ENCODE results near the gene ELOVL4. TPM values are rescaled to one million over a fixed set of nuclear protein-coding genes. Genes with fewer than 3 reads are reported as not detected.

The ELOVL4 gene
- total RNA-seq, result 1.2 TPM

DNA sequence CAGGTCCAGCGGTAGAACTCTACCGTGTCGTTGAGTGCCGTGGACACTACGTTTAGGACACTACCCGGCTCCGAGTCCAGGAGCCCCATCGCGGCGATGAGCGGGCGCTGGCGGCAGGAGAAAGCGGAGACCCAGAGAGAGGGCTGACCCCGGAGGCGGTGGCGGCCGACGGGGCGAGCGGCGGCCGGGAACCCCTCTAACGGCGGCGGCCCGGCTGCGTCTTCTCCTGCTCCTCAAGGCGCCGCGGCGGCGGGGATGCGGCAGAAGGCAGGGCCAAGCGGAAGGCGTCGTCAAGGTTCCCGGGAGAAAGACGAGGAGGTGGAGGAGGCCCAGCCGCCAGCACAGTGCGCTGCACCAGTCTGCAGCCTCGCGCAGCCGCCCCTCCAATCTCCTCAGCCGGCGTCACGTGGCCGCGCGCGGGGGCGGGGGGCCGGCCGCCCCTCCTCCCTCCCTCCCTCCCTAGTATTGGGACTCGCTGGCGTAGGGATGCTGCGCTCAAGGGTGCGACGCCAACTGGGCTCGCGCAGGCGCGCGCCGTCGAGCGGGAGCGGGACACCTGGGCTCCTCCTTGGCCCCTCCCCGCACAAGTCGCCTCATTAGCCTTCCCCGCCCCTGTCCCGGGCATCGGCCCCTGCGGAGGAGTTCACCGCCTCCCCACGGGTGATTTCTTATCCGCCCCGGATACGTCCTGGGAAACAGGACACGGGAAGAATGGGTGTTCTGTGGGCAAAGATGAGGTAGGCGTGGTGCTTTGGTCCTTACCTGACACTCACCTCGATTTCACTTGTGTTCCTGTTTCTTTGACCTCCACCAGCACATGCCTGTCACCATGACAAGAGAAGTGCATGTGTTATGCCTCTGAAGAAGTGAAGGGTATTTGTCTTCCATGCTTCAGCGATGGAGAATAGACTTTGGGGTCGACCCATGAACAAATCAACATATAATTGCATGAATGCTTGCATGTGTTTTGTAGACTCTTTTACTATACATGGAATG, at the start of gene ELOVL4:
Gene ELOVL4, minus strand, starts transcription at position 363 of the 996 bp plus-strand sequence. Its CDS starts 274 bp downstream, at position 89.
- intact Hi-C loops (cut with DNase I), result no loop called here
- ATAC-seq, result peak; percentile 93
- DNase-seq (ENCODE audit: low spot score), result peak; percentile 76

DNA sequence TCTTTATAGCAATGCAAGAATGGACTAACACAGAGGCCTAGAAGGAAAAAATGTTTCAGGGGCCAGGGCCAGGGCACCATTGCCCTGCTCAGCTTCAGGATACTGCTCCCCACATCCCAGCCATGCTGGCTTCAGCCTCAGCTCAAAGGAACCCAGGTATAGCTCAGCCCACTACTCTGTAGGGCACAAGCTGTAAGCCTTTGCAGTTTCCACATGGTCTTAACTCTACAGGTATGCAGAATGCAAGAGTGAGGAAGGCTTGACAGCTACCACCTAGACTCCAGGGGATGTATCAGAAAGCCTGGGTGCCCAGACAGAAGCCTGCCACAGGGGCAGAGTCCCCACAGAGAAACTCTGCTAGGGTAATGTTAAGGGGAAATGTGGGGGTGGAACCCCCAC, 46.6 kb upstream of the ELOVL4 start:
- no peak for ATAC-seq
- DNase-seq (ENCODE audit: low spot score), result no peak
- intact Hi-C loops (cut with DNase I), result no loop called here

DNA sequence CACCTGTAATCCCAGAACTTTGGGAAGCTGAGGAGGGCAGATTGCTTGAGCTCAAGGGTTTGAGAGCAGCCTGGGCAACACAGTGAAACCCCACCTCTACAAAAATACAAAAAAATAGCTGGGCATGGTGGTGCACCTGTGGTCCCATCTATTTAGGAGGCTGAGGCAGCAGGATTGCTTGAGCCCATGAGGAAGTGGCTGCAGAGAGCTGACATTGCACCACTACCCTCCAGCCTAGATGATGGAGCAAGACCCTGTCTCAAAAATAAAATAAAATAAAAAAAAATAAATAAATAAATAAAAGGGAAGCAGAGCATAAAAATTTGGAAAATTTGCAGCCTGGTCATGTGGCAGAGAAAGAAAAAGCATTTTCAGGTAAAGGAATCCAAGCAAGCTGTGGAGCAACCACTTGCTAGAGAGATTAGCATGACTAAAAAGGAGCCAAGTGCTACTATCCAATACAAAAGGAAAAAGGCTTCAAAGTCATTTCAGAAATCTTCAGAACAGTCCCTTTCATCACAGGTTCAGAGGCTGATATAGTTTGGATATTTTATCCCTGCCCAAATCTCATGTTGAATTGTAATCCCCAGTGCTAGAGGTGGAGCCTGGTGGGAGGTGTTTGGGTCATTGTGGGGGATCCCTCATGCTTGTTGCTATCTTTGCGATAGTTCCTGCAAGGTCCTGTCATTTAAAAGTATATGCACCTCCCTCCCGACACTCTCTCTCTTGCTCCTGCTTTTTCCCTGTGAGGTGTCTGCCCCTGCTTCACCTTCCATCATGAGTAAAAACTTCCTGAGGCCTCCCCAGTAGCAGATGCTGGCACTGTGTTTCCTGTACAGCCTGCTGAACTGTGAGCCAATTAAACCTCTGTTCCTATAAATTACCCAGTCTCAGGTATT, 45.9 kb upstream of the ELOVL4 start:
- intact Hi-C loops (cut with DNase I), result no loop called here
- ATAC-seq, result no peak
- DNase-seq (ENCODE audit: low spot score), result no peak

DNA sequence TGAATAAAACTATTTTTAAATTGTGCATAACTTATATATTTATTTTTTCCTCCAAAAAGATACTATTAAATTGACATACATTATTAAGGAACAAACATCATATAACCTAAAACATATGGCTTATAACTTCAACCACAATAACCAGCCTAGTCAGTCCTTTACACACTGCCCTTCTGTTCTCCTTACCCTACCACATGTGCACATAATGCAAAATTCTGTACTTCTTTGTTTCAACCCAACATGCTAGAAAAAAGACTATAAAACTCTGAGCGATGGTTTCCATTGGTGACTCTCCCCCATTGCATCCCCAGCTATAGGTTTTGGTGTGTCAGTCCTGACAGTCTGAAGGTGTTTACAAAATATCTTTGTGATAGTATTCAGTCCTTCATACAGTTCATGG, 42.3 kb upstream of the ELOVL4 start:
- intact Hi-C loops (cut with DNase I), result no loop called here
- DNase-seq (ENCODE audit: low spot score) (no peak), ATAC-seq (no peak)

DNA sequence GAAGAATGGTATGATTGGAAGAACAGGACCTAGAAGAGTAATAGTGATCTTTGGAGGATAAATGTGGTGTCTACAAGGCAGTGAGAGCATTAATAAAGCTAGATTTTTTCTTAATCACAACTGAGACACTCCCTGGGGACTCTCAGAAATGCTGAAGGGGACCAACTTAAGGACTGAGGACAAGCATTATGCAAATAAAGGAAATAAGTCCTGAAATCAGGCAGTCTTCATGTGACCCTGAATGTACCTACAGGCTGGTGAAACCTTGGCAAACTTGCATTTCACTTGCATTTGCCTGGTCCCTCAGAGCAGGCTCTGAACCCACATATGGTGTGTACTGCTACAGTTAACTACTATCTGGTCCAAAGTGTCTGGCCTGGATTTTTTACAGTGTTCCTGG, 37.8 kb upstream of the ELOVL4 start:
- ATAC-seq (no peak), DNase-seq (ENCODE audit: low spot score) (no peak)
- intact Hi-C loops (cut with DNase I), result no loop called here

DNA sequence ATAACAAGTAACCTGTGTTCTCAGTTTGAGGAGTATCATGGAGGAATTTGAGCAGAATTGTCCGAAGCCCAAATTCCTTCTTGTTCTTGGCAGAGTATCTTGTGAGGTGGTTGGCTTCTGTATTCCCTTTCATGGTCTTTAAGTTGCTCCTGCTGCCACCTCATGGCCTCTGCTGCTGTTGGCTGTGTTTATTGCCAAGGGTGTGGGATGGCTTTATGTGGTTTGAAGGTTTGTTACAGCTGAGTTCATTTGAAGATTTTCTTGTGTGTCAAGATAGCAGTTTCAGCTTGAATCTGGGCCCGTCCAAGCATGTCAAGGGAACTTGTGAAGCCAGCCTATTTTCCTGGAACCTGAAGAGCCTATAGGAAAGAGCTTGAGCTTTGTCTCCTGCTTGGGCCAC, 36.9 kb upstream of the ELOVL4 start:
- intact Hi-C loops (cut with DNase I), result no loop called here
- no peak for ATAC-seq
- no peak for DNase-seq (ENCODE audit: low spot score)

DNA sequence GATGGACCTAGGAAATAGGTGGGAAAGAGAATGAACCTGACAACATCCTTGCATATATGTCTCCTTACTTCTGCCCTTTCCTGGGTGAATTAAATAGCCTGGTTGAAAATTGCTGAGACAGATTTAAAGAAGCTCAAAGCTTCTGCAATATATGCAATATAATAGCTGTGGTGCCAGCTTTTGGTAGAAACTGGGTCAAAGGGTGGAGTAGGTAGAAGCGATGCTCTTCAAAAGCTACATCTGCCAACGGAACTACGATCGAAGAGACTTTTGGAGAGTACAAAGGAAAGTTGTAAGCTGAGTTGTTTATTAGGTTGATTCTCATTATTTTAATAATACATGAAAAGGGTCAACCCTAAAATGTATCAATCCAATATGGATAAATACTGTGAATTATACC, 34.3 kb upstream of the ELOVL4 start:
- DNase-seq (ENCODE audit: low spot score) (no peak), ATAC-seq (no peak)
- intact Hi-C loops (cut with DNase I), result no loop called here

DNA sequence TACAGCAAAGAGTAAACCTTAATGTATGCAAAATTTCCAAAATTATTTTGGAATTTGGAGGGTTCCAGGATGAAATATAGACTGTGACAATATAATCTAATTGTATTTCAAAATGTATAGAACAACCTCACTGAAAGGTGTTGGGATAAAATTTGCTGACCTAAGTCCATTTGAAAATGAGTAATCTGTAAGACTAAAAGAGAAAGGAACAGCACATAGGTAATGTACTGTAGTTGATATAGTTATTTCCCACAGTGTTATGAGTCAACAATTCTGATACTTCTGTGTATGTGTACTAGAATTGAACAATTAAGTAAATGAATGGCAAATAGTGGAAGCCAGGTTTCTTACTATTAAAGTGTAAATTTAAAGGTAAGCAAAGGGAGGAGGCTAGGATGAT, 23.8 kb upstream of the ELOVL4 start:
- DNase-seq (ENCODE audit: low spot score), result no peak
- no peak for ATAC-seq
- intact Hi-C loops (cut with DNase I), result no loop called here

DNA sequence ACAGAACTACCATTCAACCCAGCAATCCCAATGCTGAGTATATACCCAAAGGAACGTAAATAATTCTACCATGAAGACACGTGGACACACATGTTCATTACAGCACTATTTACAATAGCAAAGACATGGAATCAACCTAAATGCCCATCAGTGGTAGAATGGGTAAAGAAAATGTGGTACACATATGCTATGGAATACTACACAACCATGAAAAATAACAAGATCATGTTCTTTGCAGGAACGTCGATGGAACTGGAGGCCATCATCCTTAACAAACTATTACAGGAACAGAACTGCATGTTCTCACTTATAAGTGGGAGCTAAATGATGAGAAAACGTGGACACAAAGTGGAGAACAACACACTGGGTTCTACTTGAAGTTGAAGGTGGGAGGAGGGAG, 22.4 kb upstream of the ELOVL4 start:
- ATAC-seq (no peak), DNase-seq (ENCODE audit: low spot score) (no peak)
- intact Hi-C loops (cut with DNase I), result no loop called here

DNA sequence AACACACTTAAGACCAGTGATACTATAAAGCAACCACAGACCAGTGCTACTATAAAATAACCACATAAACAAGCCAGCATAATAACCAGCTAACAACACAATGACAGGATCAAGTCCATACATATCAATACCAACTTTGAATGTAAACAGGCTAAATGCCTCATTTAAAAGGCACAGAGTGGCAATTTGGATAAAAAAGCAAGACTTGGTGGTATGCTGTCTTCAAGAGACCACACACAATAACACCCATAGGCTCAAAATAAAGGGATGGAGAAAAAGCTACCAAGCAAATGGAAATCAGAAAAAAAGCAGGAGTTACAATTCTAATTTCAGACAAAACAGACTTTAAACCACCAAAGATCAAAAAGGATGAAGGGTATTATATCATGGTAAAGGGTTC, 19.8 kb upstream of the ELOVL4 start:
- ATAC-seq (no peak), DNase-seq (ENCODE audit: low spot score) (no peak)
- intact Hi-C loops (cut with DNase I), result no loop called here

DNA sequence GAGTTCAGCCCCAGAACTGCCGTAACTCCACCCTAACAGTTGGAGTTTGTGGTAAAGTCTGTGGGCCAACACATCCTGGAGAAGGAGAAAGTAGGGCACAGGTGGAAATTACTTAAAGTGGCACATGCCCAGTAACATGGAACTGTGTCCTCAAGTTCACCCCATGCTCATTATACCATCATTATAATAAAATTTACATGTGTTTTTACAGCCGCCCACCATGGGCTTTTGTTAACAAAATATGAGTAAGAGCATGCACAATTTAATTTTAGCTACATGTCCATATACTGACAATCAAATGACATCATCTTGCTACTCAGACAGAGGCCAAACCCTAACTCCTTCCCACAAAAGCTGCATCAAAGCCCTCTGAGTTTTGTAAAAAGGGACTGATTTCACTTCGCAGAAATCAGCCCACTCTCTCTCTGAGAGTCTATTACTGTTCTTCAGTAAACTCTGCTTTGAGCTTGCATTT, 17.3 kb upstream of the ELOVL4 start:
- DNase-seq (ENCODE audit: low spot score) (no peak), ATAC-seq (no peak)
- intact Hi-C loops (cut with DNase I), result no loop called here

DNA sequence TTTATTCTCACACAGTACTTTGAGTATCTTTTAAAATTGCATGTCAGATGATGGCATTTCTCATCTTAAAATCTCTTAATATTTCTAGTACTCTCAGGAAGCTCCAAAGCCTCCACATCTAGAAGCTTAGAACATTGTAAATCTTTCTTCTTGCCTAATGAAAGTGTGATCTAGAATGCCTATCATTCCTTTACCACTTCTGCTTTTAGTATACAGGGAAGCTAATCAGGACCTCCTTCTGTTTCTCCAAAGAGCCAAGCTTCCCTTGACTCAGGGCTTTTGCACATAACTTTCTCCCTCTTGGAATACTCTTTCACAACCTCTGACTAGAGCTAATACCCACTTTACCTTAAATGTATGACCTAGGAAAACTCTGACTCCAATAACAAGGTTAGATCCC, 7.5 kb upstream of the ELOVL4 start:
- intact Hi-C loops (cut with DNase I), result no loop called here
- DNase-seq (ENCODE audit: low spot score), result no peak
- ATAC-seq, result no peak

DNA sequence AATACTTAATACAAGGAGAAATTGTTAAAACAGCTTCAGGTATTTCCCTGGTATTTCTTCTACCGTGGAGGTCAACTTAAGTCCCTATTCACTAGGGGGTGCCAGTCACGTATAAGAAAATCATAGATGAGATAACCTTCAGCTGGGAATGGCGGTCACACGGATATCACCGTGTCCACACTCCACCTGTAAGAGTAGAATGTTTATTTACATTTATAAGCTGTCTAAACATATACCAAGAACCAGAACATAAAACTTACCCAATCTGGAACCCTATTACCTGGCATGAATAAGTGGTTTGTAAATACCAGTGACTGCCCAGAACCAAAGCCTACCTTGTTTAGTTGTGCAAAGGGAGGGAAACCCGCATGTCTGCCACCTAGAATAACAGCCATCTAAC, 1.9 kb upstream of the ELOVL4 start:
- ATAC-seq (no peak), DNase-seq (ENCODE audit: low spot score) (no peak)
- intact Hi-C loops (cut with DNase I), result no loop called here

DNA sequence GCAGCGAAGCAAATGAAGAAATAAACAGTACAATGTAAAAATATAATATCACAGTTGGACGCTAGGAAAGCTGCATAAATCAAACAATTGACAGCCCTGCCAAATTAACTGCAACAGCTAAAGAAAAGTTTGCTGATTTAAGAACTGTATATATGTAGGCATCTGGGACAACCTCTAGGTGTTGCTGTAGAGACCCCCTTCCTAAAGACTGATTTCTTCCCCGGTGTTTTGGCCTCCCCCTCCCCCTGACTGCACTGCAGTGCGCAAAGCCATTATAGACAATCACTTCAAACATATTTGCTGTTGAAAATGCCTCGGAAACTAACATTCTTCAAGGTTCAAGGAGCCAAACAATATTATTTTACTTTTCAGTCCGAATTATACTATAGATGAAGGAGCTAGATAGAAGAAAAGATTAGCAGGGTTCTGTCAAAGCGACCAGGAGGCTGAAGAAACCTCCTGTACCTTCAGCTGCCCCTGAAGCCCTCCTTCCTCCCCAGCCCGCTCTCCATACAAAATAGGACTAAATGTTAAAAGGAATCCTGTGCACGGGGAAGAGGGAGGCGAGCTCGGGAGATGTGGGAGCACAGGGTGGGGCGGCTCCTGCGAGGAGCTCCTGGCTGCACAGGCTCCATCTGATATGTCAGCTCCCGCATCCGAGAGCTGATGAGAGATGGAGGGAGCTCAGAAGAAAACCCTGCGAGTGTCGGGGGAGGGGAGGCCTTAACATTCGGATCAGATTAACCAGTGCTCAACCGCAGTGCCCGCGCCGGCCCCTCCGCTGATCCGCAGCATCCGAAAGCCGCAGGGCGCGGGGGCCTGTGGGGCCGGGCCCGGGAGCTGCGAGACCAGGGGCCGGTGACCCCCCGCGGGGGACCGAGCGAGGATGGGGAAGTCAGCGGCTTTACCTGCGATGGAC, 822 bp downstream of the ELOVL4 start:
- intact Hi-C loops (cut with DNase I), result no loop called here
- ATAC-seq, result peak; percentile 50
- no peak for DNase-seq (ENCODE audit: low spot score)

DNA sequence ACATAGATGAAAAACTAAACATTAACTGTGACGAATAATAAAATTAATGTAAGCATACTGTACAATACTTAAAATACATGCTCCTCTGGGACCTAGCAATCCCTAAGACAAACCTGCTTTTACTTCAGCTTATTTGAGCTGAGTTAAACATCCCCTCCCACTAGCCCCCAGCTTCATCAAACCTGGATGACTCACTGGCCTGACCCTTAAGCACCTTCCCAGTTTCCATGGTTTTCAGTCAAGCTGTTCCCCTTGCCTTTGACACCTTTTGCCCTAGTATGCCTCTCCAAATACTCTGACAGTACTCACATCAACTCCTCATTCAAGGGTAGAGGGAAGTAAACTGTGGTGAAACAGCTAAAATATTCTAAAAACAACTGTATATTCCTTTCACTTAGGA, 4.2 kb downstream of the ELOVL4 start:
- no peak for DNase-seq (ENCODE audit: low spot score)
- intact Hi-C loops (cut with DNase I), result no loop called here
- ATAC-seq, result no peak

DNA sequence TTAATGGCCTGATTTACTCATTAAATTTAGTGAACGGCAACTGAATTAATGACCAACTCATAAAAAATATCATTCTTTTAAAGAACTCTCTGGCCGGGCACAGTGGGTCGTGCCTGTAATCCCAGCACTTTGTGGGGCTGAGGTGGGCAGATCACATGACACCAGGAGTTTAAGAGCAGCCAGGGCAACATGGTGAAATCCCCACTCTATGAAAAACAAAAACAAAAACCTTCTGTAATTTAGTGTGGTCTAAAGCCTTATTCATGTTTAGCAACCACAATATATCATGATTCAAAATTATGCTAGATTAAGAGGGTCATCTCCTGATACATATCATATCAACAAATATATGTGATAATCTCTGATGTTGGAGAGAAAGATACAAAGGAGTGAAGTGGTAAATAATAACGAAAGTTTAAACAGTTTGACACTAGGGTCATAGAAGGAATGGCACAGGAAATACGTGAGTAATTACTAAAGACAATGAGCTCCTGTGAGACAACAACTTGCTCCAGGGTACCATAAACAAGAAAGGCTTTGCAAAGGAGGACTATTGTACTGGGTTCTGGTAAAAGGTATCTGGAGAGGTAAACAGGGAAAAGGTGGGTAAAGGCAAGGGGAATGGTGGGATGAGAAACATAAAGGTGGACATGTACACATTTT, 5.7 kb downstream of the ELOVL4 start:
- intact Hi-C loops (cut with DNase I), result no loop called here
- ATAC-seq, result no peak
- DNase-seq (ENCODE audit: low spot score), result no peak

DNA sequence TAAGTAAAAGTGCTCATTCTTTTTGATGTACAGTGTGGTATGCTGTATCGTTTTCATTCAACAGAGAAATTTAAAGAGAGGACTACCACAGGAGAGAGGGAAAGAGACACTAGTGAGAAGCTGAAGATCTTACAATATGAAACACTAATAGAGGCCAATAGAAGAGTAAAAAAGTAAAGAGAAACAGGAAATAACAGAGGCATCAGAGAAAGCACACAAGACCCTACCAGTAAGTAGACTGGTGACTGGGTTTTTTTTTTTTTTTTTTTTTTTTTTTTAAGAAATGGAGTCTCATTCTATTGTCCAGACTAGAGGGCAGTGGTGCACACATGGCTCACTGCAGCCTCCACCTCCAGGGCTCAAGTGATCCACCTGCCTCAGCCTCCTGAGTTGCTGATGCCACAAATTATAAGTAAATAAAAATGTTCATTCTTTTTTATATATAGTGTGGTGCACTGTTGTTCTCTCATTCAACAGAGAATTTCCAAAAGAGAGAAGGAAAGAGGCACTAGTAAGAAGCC, 18.8 kb downstream of the ELOVL4 start:
- intact Hi-C loops (cut with DNase I), result no loop called here
- DNase-seq (ENCODE audit: low spot score) (no peak), ATAC-seq (no peak)

DNA sequence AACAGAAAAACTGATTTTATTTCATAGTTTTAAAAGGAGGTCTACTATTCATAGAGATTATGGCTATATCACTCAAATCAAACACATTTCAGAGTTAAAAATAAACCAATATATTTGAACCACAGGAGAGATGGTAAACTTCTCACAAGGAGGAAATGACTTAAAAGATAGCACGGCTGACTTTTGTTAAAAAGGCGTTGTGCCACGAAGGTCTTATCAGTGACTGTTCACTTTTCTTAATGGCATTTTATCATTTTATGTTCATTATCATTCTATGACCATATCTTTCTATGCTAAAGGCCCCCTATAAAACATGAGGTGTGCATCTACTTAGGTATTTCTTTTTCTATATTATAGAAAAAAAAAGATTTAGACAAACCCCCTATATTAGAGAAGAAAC, 19.6 kb downstream of the ELOVL4 start:
- DNase-seq (ENCODE audit: low spot score), result no peak
- no peak for ATAC-seq
- intact Hi-C loops (cut with DNase I), result no loop called here

Data from sciatic nerve (tissue), 2 donors.